WTC11 (cell line): ENCODE results near the gene RSPH1. TPM values are rescaled to one million over a fixed set of nuclear protein-coding genes. Genes with fewer than 3 reads are reported as not detected.
A peak's percentile ranks its signal among the peaks of the same experiment; 100 is the strongest.

ENCODE experiments used
- ATAC-seq: fragments of 200-7000 bp; cut with Tn5 transposase; 2 replicates; pipeline ENCODE4 v1.10.0; 2021; ENCODE audit warnings: mild to moderate bottlenecking, moderate library complexity
- CTCF ChIA-PET: fragments of 300-600 bp; sonication (Branson Sonifier 250); formaldehyde crosslinking; loops from one replicate; lab custom pipeline; 2021; ENCODE audit warnings: antibody characterized with exemption; lab: Charles Lee
- POLR2A ChIA-PET: fragments of 350-600 bp; sonication (Branson Sonifier 250); formaldehyde crosslinking; loops from one replicate; lab custom pipeline; 2021; ENCODE audit warnings: antibody characterized with exemption; lab: Charles Lee
- DNase-seq: peaks from one replicate; pipeline ENCODE4 v3.0.0; 2021; ENCODE audit warnings: low spot score
- H3K27ac Mint-ChIP-seq: 2 replicates; pipeline ENCODE4 v1.8.0; 2021; ENCODE audit warnings: mixed read lengths
- H3K27me3 Mint-ChIP-seq: 2 replicates; pipeline ENCODE4 v1.8.0; 2021; ENCODE audit warnings: low read depth, mild to moderate bottlenecking, moderate library complexity, mixed read lengths
- H3K36me3 Mint-ChIP-seq: 2 replicates; pipeline ENCODE4 v1.8.0; 2021; ENCODE audit warnings: mixed read lengths
- H3K4me1 Mint-ChIP-seq: 2 replicates; pipeline ENCODE4 v1.8.0; 2022; ENCODE audit warnings: mixed read lengths
- H3K4me3 Mint-ChIP-seq: 2 replicates; pipeline ENCODE4 v1.8.0; 2021; ENCODE audit warnings: mild to moderate bottlenecking, moderate library complexity, mixed read lengths
- H3K9me3 Mint-ChIP-seq: 2 replicates; pipeline ENCODE4 v1.8.0; 2021; ENCODE audit warnings: mixed read lengths
- AR ChIP-seq: fragments of 250-450 bp; sonication (Bioruptor Pico); IDR thresholded peaks from 2 replicates; pipeline ENCODE4 v1.9.0; 2021; ENCODE audit warnings: mild to moderate bottlenecking
- ARID4B ChIP-seq: sonication (generic); formaldehyde crosslinking; IDR thresholded peaks from 2 replicates; pipeline ENCODE4 v1.8.0; 2023; ENCODE audit warnings: missing genetic modification reagents, mild to moderate bottlenecking, borderline replicate concordance
- ESRRA ChIP-seq: sonication (generic); formaldehyde crosslinking; IDR thresholded peaks from 2 replicates; pipeline ENCODE4 v1.8.1; 2022; ENCODE audit warnings: mild to moderate bottlenecking, missing genetic modification reagents, borderline replicate concordance
- ETV6 ChIP-seq: sonication (generic); formaldehyde crosslinking; IDR thresholded peaks from 2 replicates; pipeline ENCODE4 v1.8.1; 2022; ENCODE audit warnings: mild to moderate bottlenecking, missing genetic modification reagents
- FOXJ3 ChIP-seq: sonication (generic); formaldehyde crosslinking; IDR thresholded peaks from 2 replicates; pipeline ENCODE4 v1.9.0; 2021; ENCODE audit warnings: missing genetic modification reagents, mild to moderate bottlenecking, borderline replicate concordance
- FOXK1 ChIP-seq: sonication (generic); formaldehyde crosslinking; IDR thresholded peaks from 2 replicates; pipeline ENCODE4 v1.8.0; 2022; ENCODE audit warnings: mild to moderate bottlenecking, moderate library complexity, missing genetic modification reagents
- FOXP1 ChIP-seq: sonication (generic); formaldehyde crosslinking; IDR thresholded peaks from 2 replicates; pipeline ENCODE4 v1.8.0; 2022; ENCODE audit warnings: missing genetic modification reagents, mild to moderate bottlenecking, moderate library complexity, borderline replicate concordance
- GRHL2 ChIP-seq: fragments of 250-450 bp; sonication (Bioruptor Pico); IDR thresholded peaks from 2 replicates; pipeline ENCODE4 v1.8.0; 2022; ENCODE audit warnings: mild to moderate bottlenecking, moderate library complexity; ENCODE audit not compliant: insufficient replicate concordance, severe bottlenecking
- HMGA2 ChIP-seq: fragments of 250-450 bp; sonication (Bioruptor Pico); IDR thresholded peaks from 2 replicates; pipeline ENCODE4 v1.4.0; 2021; ENCODE audit warnings: mild to moderate bottlenecking, moderate library complexity
- HMGXB4 ChIP-seq: sonication (generic); formaldehyde crosslinking; IDR thresholded peaks from 2 replicates; pipeline ENCODE4 v1.8.1; 2023; ENCODE audit warnings: mild to moderate bottlenecking, moderate library complexity, missing genetic modification reagents
- IRF1 ChIP-seq: sonication (generic); formaldehyde crosslinking; IDR thresholded peaks from 2 replicates; pipeline ENCODE4 v1.8.0; 2023; ENCODE audit warnings: missing genetic modification reagents
- JUN ChIP-seq: sonication (generic); formaldehyde crosslinking; IDR thresholded peaks from 2 replicates; pipeline ENCODE4 v1.8.0; 2023; ENCODE audit warnings: mild to moderate bottlenecking, missing genetic modification reagents
- NFYB ChIP-seq: sonication (generic); formaldehyde crosslinking; conservative IDR thresholded peaks from 2 replicates; pipeline ENCODE4 v1.8.0; 2022; ENCODE audit warnings: low read depth, missing genetic modification reagents
- NR2C2 ChIP-seq: sonication (generic); formaldehyde crosslinking; IDR thresholded peaks from 2 replicates; pipeline ENCODE4 v1.8.0; 2022; ENCODE audit warnings: mild to moderate bottlenecking, missing genetic modification reagents
- OVOL2 ChIP-seq: fragments of 250-450 bp; sonication (Bioruptor Pico); IDR thresholded peaks from 2 replicates; pipeline ENCODE4 v1.9.0; 2021; ENCODE audit warnings: mild to moderate bottlenecking, borderline replicate concordance
- PRRX2 ChIP-seq: fragments of 250-450 bp; sonication (Bioruptor Pico); IDR thresholded peaks from 2 replicates; pipeline ENCODE4 v1.8.0; 2021; ENCODE audit warnings: mild to moderate bottlenecking
- RELA ChIP-seq: sonication (generic); formaldehyde crosslinking; IDR thresholded peaks from 2 replicates; pipeline ENCODE4 v1.8.1; 2022; ENCODE audit warnings: missing genetic modification reagents, mild to moderate bottlenecking, borderline replicate concordance
- RORB ChIP-seq: fragments of 250-450 bp; sonication (Bioruptor Pico); IDR thresholded peaks from 2 replicates; pipeline ENCODE4 v1.9.0; 2021; ENCODE audit warnings: mild to moderate bottlenecking
- TEAD1 ChIP-seq: sonication (generic); formaldehyde crosslinking; IDR thresholded peaks from 2 replicates; pipeline ENCODE4 v1.8.0; 2022; ENCODE audit warnings: mild to moderate bottlenecking, missing genetic modification reagents
- ZNF396 ChIP-seq: fragments of 250-450 bp; sonication (Bioruptor Pico); IDR thresholded peaks from 2 replicates; pipeline ENCODE4 v1.8.0; 2021; ENCODE audit warnings: mild to moderate bottlenecking, moderate library complexity, borderline replicate concordance
- total RNA-seq: library from RNA; stranded (reverse); gene quantifications from 3 replicates; pipeline ENCODE4 v1.2.3, GENCODE V29; 2021
- TF ChIP-seq, protein P1 (sequence below): fragments of 250-450 bp; sonication (Bioruptor Pico); IDR thresholded peaks from 2 replicates; pipeline ENCODE4 v1.9.0; 2021; ENCODE audit warnings: mild to moderate bottlenecking
- TF ChIP-seq, protein P2 (sequence below): fragments of 250-450 bp; sonication (Bioruptor Pico); conservative IDR thresholded peaks from 2 replicates; pipeline ENCODE4 v1.9.0; 2021; ENCODE audit warnings: mild to moderate bottlenecking
- TF ChIP-seq, protein P3 (sequence below): sonication (generic); formaldehyde crosslinking; IDR thresholded peaks from 2 replicates; pipeline ENCODE4 v1.8.1; 2023; ENCODE audit warnings: mild to moderate bottlenecking, missing genetic modification reagents, moderate library complexity

Gene RSPH1
- total RNA-seq, 1 experiment from 2014 or later = 0.11 TPM

DNA sequence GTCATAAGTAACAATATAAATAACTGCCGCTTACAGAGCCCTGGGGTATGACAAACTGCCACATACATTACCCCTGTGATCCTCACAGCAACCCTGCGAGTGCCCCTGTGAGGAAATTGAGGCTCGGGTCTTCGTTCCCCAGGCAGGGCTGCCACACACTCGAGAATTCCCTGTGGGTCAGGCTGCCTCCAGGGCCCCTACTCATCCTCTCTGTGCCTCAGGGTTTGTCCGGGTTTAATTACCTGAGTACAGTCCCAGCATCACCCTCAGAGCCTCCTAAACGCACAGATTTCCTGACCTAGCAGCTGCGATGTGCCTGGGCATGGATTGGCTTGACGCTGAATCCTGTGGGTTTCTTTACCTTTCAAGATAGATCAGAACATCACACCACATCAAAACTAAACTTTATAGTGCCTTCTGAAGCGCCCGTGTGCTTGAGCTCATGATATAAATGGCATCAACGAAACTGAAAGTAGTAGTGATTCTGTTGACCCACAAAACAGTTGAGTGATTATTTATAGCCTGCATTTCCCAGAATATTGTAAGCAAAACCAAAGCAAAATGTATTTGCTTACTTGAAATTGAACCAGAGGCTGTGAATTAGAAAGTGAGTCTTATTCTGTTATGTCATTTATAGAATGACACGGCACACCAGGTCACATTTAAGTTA is 31.6 kb upstream of the RSPH1 start:
- Mint-ChIP-seq H3K4me1 (peaks cover 54% of the 10 kb centered on the region), H3K27me3 (no peaks in the 10 kb centered on the region), H3K4me3 (no peak overlapping the region), H3K9me3 (no peaks in the 10 kb centered on the region), H3K36me3 (peaks cover 15% of the 10 kb centered on the region), H3K27ac (peak overlapping the region; percentile 18; the same call in 1 of the 2 replicates)
- POLR2A ChIA-PET = no interaction called here
- ATAC-seq = no peak
- CTCF ChIA-PET = interaction anchor here (1.1 kb wide), 1 partner anchor 66 kb away, joined by 4 read pairs; no protein-coding TSS in a partner anchor
- TF ChIP-seq NR2C2 (CRISPR knock-in tag) (no peak), IRF1 (no peak), ETV6 (CRISPR knock-in tag) (no peak), RELA (no peak), FOXK1 (CRISPR knock-in tag) (no peak), AR (CRISPR knock-in tag) (no peak), NFYB (CRISPR knock-in tag) (no peak), FOXJ3 (CRISPR knock-in tag) (no peak), TEAD1 (CRISPR knock-in tag) (no peak), ZNF396 (CRISPR knock-in tag) (no peak), RORB (CRISPR knock-in tag) (no peak), HMGA2 (no peak), FOXP1 (no peak), JUN (CRISPR knock-in tag) (no peak), PRRX2 (CRISPR knock-in tag) (no peak), OVOL2 (no peak)
- TF ChIP-seq, protein P1, sequence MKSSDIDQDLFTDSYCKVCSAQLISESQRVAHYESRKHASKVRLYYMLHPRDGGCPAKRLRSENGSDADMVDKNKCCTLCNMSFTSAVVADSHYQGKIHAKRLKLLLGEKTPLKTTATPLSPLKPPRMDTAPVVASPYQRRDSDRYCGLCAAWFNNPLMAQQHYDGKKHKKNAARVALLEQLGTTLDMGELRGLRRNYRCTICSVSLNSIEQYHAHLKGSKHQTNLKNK (CRISPR knock-in tag) = no peak
- TF ChIP-seq, protein P2, sequence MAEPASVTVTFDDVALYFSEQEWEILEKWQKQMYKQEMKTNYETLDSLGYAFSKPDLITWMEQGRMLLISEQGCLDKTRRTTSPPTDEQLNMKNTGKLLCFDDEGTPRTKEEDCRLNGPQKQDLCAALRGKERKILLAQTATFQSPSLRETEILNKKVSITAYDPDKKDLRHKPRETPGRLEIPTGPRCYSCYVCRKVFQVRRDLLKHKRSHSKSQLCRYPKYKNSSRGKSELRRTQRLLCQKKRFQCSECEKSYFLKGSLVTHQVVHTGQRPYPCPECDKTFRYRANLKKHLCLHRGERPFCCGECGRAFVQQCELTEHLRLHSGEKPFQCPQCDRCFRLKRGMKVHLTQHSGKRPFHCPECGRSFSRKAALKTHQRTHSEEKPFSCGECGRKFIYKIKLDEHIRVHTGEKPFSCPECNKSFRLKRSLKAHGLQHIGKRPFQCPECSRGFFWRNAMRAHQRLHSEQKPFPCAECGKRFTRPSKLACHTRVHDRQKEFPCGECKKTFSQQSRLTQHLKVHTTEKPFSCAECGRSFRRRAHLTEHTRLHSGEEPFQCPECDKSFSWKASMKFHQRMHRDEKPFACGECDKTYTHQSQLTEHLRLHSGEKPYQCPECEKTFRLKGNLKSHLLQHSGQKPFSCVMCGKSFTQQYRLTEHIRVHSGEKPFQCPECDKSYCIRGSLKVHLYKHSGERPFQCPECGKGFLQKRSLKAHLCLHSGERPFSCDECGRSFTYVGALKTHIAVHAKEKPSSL (CRISPR knock-in tag) = no peak
- TF ChIP-seq, protein P3, sequence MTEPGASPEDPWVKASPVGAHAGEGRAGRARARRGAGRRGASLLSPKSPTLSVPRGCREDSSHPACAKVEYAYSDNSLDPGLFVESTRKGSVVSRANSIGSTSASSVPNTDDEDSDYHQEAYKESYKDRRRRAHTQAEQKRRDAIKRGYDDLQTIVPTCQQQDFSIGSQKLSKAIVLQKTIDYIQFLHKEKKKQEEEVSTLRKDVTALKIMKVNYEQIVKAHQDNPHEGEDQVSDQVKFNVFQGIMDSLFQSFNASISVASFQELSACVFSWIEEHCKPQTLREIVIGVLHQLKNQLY = no peak
- DNase-seq = no peak

DNA sequence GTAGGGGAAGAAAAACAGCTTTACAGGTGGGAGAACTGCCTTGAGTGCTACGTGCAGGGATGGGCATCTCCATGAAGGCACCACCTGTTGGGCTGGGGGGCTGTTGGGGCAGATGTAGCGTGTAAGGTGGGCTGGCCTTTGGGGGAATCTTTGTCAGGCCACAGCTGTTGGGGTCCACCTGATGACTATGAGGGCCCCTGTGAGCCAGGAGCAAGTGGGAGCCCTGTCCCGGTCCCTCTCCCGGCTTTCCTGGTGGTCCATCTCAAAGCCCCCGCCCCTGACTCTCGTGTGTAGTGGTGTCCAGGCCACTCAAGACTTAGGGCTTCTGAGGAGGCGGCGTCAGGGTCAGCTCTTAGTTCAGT is 31.1 kb upstream of the RSPH1 start:
- Mint-ChIP-seq H3K27me3 (no peaks in the 10 kb centered on the region), H3K4me3 (no peak overlapping the region), H3K27ac (0 out of 2 replicates have a peak overlapping the region, but pooled peaks have one; percentile 20), H3K4me1 (peaks cover 54% of the 10 kb centered on the region), H3K9me3 (no peaks in the 10 kb centered on the region), H3K36me3 (peaks cover 17% of the 10 kb centered on the region)
- ChIA-PET POLR2A (no interaction called here), CTCF (interaction anchor here (0.9 kb wide), 1 partner anchor 66 kb away, joined by 3 read pairs; no protein-coding TSS in a partner anchor)
- no peak for DNase-seq
- no peak for ATAC-seq
- TF ChIP-seq GRHL2 (no peak), ARID4B (CRISPR knock-in tag) (no peak), ESRRA (CRISPR knock-in tag) (no peak), RELA (no peak), HMGA2 (no peak), HMGXB4 (CRISPR knock-in tag) (no peak)
